ENCODE data around the gene ST6GAL2.

Gene ST6GAL2

DNA sequence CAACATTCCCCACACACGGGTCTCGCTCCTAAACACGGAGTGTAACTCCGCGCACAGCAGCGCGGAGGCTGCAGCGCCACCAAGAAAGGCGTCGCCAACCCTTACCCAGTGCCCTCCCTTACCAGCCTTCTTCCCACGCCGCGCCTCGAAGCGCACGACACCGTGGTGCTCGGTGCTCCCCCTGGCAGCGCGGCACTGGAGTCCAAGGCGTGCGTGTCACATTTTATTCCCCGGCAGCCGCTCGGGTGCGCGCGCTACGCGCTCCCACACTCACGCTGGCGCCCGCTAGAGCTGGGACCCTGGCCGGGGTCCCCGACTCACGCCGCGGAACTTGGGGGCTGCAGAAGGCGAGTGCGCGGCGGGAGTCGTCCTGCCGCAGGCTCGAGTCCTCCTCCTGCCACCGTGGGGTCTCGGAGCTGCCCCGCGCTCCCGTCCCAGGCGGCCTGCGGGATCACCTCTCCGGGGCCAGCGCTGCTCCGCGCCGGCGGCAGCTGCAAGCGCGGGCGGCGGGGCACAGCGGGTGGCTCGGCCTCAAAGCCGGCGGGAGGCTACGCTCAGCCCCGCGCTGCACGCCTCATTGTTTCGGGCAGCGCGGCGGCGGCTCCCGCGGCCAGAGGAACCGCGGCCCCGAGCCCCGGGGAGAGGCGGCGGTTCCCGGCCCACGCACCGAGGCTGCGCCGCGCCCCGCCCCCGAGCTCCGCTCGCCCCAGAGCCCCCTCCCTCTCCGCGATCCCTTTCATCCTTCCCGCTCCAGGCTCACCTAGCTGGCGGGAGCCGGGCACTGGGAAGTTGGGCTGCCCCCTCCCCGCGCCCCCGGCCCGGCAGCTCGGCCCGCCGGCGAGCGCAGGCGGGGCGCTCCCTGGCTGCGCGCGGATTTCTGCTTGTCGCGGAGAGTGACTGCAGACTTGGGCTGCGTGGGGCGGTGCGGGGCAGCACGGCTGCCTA lies at the start of gene ST6GAL2:
Gene ST6GAL2, minus strand, starts transcription at position 197 of the 945 bp plus-strand sequence. CDS start 42,190 bp downstream, outside the sequence.
- DNase-seq (ENCODE audit: low read depth in 2 of 2), result no peak

GRCh38 chr2:106932644-106933043 lies 46.7 kb upstream of the ST6GAL2 start:
- DNase-seq (ENCODE audit: low read depth in 2 of 2), result no peak

- no peak for DNase-seq (ENCODE audit: low read depth in 2 of 2)
These were observed 45.9 kb upstream of the ST6GAL2 start for GRCh38 chr2:106931717-106932335.

- no peak for DNase-seq (ENCODE audit: low read depth in 2 of 2)
These were observed 35.5 kb upstream of the ST6GAL2 start for GRCh38 chr2:106921451-106921850.

DNA sequence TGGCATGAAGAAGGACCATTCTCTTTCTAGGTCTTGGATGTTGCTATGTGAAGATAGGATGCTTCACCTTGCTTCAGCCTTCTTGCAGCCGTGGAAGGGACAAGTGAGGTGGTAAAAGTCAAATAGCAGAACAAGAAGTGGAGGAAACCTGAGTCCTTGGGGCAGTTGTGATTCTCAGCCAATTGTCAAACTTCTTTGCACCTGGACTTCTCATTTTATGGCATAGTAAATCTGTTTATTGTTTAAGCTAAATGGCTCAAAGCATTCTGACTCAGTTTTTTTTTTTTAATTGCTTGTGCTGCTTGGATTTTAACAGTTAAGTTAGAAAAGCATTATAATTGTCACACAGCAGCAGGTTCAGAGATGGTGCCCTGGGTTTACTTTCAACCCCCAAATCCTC lies 33.0 kb upstream of the ST6GAL2 start:
- DNase-seq (ENCODE audit: low read depth in 2 of 2), result no peak

DNA sequence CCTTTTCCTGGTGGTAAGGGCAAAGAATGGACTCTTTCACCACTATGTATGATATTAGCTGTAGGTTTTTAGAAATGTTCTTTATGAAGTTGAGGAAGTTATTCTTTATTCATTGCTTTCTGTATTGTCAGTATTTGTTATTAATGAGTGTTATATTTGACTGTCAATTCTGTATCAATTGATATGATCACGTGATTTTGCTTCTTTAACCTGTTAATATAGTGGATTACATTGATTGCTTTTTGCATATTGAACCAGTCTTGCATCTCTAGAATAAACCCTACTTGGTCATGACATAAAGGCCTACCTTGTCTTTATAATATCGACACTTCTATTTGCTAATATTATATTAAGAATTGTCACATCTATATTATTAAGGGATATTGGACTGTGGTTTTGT lies 18.3 kb upstream of the ST6GAL2 start:
- DNase-seq (ENCODE audit: low read depth in 2 of 2), result no peak

GRCh38 chr2:106899786-106900530 lies 14.0 kb upstream of the ST6GAL2 start:
- DNase-seq (ENCODE audit: low read depth in 2 of 2), result no peak

GRCh38 chr2:106894545-106894944 lies 8.6 kb upstream of the ST6GAL2 start:
- no peak for DNase-seq (ENCODE audit: low read depth in 2 of 2)

GRCh38 chr2:106892048-106892447 lies 6.1 kb upstream of the ST6GAL2 start:
- DNase-seq (ENCODE audit: low read depth in 2 of 2), result no peak

DNA sequence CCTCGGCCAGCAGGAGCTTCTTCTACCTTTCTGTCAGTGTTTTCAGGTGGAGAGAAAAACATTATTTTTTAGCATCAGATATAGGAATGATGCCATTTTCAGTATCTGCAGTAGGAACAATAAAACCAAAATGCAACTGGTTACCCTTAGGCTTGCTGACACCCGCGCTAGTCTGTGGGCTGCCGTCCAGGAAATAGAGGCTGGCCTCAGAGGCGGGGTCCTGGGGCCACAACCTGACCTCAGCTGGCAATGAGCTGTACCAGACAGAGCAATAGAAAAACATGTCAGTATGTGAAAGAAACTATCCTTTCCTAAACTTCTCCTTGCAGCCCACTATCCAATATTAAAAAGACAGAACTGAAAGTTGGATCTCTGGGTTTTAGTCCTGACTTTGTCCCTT lies 4.6 kb upstream of the ST6GAL2 start:
- DNase-seq (ENCODE audit: low read depth in 2 of 2), result no peak

DNA sequence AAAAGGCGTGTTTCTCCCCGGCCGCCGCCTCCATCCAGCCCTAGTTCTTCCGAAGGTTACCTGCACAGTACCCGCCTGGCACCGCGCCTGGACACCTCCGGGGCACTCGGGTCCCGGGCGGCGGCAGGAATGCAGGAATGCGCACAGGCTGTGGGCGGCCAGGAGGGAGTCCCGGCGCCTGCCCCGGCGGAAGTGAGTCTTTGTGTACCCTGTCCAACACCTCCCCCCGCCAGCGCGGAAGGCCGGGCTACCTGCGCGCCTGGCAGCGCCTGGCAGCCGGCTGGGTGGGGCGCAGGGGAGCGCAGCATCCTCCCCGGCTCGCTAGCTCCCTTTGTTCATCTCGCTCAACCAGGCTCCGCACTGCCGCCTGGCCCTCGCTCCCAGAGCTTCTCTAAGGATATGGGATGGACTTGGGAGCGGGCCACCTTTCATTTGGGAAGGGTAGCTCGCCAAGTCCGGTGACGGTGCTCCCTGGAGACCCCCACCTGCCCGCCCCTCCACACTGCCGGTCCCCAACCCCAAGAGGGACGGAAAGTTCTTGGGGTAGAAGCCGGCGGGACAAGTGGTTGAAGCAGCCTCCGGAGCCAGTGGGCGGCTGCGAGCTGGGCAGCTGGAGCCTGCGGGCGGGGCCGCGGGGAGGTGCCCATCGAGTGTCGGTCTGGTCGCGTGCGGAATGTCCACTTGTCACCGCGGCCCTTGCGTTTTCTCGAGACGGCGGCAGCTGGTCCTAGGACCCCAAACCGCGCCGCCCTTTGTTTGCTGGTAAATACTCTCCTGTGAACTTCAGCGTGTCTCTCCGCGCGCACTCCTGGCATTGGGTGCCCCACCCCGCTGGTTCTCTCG lies 1.2 kb upstream of the ST6GAL2 start:
- no peak for DNase-seq (ENCODE audit: low read depth in 2 of 2)

DNA sequence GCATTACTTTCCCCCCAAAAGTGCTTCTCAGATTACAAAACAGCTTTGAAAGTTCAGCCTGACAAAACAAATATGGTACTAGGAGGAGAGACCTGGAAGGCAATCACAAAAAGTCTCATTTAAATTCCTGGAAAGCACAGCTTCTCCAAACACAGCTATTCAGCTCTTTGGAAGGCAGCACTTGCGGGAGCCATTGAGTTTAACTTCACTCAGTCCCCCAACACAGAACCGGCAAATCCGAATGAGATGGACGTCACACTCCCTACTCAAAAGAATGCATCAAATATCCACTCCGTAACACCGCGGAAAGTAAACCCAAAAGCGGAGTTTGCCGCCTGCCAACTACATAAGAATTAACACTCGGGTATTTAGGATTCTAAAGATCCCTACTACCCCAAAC lies 638 bp downstream of the ST6GAL2 start:
- DNase-seq (ENCODE audit: low read depth in 2 of 2), result no peak

DNA sequence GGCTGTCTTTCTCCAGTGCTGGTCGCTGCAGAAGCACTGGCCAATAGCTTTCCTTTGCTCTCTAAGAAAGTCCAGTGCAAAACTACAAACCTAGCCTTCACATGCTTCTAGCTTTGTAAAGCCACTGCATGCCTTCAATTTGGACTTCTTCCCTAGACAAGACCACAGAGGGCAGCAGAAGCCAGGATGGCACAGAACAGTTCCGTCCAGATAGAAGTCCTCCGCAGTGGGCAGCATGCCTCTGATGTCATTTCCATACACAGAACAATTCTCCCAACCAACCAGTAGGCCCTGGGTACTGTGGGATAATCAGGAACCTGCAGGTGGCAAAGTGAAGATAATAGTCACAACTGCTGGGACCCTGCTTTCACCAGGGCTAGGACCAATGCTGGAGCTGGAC lies 3.3 kb downstream of the ST6GAL2 start:
- no peak for DNase-seq (ENCODE audit: low read depth in 2 of 2)

GRCh38 chr2:106878206-106878605 lies 7.8 kb downstream of the ST6GAL2 start:
- DNase-seq (ENCODE audit: low read depth in 2 of 2), result no peak

- no peak for DNase-seq (ENCODE audit: low read depth in 2 of 2)
These were observed 9.3 kb downstream of the ST6GAL2 start for GRCh38 chr2:106876699-106877098.

DNA sequence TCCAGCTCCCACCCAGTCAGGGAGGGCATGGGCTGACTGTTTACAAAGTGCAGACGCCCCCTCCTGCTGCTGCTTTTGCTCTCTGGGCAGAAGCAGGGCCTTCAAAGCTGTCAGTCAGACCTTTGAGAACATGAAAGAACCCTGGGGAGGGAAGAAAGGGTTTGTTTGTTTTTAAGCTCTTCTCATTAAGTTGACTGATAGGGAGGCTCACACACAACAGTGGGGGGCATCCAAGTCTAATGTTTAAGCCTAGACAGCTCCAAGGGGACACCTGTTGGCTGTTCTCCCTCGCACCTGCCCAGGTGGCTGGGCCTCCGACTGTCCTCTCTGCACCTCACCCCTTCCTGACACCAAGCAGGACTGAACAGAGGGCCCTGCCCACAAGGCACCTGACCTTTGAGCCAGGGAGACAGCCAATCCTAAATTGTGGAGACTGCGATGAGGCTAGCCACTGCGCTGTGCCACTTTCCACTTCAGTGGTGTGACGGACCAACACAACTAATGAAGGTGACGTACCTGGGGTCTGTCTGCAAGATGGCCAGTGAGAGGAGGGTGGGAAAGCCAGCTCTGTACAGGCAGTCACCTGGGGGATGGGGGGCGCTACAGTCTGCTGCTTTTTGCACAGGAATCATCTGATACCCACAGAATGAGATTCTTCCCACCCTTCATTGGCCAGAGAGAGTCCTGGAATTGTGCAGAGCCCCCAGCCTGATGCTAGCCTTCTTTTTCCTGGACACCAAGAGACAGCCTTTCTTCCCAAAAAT lies 16.3 kb downstream of the ST6GAL2 start:
- no peak for DNase-seq (ENCODE audit: low read depth in 2 of 2)

- DNase-seq (ENCODE audit: low read depth in 2 of 2), result no peak
These were observed 17.7 kb downstream of the ST6GAL2 start for GRCh38 chr2:106868275-106868674.

GRCh38 chr2:106867196-106867953 lies 18.6 kb downstream of the ST6GAL2 start:
- no peak for DNase-seq (ENCODE audit: low read depth in 2 of 2)

GRCh38 chr2:106866641-106867040 lies 19.3 kb downstream of the ST6GAL2 start:
- no peak for DNase-seq (ENCODE audit: low read depth in 2 of 2)

GRCh38 chr2:106864051-106864450 lies 21.9 kb downstream of the ST6GAL2 start:
- DNase-seq (ENCODE audit: low read depth in 2 of 2), result no peak

Measured in activated CD4-positive, alpha-beta T cell treated with anti-CD3 and anti-CD28 coated beads for 24 hours (primary cell).